GM18505 (cell line): ENCODE measurements around the gene B4GALT5.
A peak's percentile ranks its signal among the peaks of the same experiment; 100 is the strongest.
"Not testable (repeated sequence)": the region's sequence is repeated elsewhere in the genome, so short reads cannot be mapped to it uniquely, and the experiment has no call there.

Experiments used
- ATAC-seq: cut with Tn5 transposase; IDR thresholded peaks from one replicate; pipeline ENCODE4 v1.9.1; 2021; ENCODE audit not compliant: unreplicated experiment
- POLR2A ChIP-seq: IDR thresholded peaks from 4 replicates; pipeline ENCODE4 v1.6.1; 2011; ENCODE audit warnings: borderline replicate concordance; ENCODE audit not compliant: insufficient read depth, insufficient read length; ENCODE audit errors: extremely low read depth

The B4GALT5 gene

GRCh38 chr20:49641683-49642656, 71.7 kb downstream of the B4GALT5 start:
- no peak for ATAC-seq
- TF ChIP-seq POLR2A: no peak

DNA sequence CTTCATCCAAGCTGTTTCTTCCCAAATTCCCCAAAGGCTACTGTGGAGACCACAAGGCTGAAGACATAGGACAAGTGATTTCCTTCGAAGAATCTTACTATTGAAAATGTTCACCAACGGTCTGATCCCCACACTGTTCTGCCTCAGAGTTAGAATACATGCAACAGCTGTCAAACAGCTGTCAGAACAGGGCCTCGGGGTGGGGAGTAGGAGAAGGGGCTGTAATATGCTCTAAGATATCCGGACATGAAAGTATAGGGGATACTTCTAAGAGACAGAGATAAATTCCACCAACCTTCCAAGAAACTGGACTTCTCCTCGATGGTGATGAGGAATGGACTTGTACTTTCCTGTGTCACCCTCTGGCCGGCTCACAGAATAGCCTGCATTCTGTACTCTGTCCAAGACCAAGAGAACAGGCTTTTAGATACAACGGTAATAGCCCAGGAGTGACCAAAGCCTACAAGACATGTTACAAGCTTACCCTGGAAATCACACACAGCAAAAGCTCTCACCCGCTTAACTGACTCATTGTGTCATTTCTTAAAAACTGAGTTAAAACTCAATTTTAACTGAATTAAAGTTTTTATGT, 76.5 kb downstream of the B4GALT5 start:
- no peak for TF ChIP-seq POLR2A
- ATAC-seq: no peak

DNA sequence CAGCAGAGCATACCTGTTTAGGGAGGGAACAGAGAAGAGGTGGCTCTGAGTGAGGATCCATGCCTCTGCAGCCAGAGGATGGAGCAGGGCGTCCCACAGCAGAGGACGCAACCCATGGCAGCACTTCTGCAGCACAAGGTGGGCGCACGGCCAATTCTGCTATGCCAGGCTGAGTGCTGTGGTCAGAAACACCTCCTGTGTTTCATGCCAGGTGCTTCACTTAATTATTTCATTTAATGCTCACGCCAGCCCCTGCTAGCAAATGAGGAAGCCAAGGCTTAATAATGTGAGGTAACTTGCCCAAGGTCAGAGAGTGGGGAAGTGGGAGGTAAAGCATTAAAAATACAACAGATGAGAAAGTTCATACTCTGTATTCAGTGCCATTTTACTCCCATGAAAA, 77.2 kb downstream of the B4GALT5 start:
- no peak for TF ChIP-seq POLR2A
- ATAC-seq: no peak

DNA sequence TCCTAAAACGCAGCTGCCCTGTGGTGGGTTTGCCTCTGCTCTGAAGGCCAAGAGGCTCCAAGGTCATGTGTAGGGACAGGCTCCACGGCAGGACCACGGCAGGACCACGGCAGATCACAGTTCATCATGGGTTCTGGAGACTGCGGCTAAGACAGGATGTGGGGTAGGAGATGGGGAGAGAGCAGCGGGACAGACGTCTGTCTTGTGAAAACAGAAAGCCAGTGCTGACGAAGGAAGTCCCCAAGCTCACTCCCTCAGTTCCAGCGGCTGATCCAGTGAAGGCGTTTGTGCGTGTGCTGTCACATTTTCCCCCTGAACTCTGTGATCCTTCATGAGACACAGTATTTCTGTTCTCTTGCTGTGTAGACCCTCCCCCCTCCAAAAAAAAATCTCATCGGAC, 77.8 kb downstream of the B4GALT5 start:
- no peak for TF ChIP-seq POLR2A

DNA sequence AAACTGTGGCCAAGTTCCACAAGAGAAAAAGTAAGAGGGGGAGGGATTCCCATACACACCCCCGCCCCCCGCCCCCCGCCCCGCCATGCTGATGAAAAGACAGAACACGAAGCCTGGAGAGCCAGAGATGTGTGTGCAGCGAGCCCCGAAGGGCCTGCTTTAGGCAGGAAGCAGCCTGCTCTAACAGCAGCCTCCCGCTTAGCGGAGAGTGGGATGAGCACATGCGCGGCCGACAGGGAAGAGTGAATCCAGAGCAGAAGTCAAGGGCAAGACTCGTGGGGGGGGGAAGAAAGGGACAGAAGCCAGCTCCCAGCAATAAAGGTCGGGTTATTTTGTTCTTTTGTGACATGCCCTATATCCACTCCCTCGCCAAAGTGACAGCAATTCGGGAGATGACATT, 78.5 kb downstream of the B4GALT5 start:
- TF ChIP-seq POLR2A: no peak
- ATAC-seq: no peak

More for the DNA sequence above, 77.8 kb downstream of the B4GALT5 start:
- no peak for ATAC-seq

DNA sequence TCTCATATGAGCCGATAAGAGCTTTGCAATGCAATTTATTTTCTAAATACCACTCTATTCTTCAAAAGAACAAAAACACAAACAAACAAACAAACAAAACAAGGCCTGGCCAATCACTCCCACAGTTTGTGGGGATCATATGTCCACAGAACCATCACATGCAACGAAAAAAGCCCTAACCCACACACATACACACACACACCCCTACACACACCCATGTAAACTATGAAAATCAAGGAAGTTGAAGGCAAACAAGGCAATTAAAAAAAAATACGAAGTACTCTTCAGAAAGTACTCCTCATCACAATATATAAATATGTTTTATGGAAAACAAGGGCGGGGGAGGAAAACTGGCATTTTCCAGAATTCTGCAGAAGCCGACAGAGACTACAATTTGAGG, 79.6 kb downstream of the B4GALT5 start:
- no peak for ATAC-seq
- TF ChIP-seq POLR2A: no peak

DNA sequence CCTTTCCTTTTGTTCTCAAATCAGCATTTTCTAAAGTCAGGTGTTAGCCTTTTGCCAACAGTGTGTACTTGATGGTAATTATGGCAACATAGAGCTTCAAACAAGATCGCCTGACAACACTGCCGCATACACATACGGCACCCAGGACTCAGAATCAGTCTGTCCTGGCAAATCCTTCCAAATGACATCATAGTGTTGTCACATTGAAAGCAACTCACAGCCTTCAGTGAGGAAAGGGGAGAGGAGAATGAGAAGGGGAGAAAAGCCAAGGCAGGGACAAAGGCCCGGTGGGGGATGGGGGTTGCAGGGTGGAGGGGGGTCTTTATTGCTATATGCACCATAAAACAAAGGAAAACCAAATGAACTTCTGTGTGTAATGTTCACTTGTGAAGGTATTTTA, 80.0 kb downstream of the B4GALT5 start:
- no peak for TF ChIP-seq POLR2A
- ATAC-seq: no peak

DNA sequence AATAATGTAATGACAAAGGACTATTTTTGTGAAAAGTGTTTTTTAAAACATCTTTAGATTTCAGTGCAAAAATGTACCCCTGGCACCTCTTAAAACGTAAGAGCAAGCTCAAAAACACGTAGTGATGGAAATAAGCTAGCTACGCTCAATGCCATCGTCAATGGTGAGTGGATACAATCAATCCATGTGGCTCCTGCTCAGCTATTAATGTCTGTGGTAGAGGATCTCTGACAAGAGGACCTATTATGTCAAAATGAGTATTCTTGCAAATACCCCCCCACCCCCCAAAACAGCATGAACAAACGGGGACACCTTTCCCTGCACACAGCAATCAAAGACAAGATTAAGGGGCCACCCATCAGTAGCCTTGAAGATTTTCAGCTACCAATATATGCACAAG, 80.7 kb downstream of the B4GALT5 start:
- TF ChIP-seq POLR2A: no peak

GRCh38 chr20:49631856-49632418, 81.7 kb downstream of the B4GALT5 start:
- no peak for TF ChIP-seq POLR2A
- ATAC-seq: no peak

More for the DNA sequence above, 80.7 kb downstream of the B4GALT5 start:
- ATAC-seq: no peak

DNA sequence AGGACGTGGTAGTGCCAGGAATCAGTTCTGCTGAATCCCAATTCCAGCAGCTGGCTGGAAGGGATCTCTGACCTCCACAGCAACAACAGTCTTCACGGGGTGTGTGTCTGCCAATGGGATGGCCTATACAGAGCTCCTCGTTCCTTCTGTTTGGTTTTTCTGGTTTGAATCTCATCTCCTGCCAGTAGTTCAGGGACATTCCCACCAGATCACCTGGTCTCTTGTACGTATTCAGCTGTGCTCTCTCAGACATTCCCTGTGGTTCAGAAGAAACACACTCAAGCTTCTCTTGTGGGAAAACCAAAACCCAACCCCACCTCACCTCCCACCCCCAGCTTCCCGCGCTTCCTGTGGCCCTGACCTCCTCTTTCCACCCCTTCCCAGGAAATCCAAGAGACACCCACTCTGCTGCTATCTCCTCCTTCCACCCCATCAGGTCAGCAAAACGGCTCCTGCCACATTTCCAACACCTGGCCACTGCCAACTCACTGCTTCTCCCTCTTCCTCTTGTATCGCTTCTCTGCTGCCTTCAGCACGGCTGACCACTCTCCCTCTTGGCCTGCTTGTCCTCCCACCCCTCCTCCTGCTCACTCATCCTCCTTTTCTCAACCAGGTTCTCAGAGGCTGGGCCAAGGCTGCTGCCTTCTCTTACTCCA, 82.5 kb downstream of the B4GALT5 start:
- no peak for TF ChIP-seq POLR2A
- peak; percentile 34 for ATAC-seq

GRCh38 chr20:49630396-49630951, 83.2 kb downstream of the B4GALT5 start:
- peak; percentile 42 for ATAC-seq
- no peak for TF ChIP-seq POLR2A

DNA sequence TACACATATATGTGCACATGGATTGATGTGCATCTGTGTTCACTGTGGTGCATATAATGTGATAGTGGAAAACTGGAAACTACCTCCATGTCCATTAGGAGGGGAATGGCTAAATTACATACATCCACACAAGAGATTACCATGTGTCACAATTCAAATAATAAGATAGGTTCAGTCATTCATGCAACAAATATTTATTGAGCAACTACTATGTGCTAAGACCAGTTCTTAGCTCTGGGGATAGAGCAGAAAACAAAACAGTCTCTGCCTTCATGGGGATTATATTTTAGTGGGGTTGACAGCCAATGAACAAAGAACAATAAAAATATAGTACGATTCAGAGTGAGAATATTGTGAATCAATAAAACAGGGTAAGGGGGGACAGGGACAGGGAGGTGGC, 84.1 kb downstream of the B4GALT5 start:
- no peak for ATAC-seq
- no peak for TF ChIP-seq POLR2A

- not testable (repeated sequence) for ATAC-seq
Measured at GRCh38 chr20:49628280-49628679, 85.4 kb downstream of the B4GALT5 start.

- no peak for ATAC-seq
- no peak for TF ChIP-seq POLR2A
Measured at GRCh38 chr20:49627329-49627761, 86.3 kb downstream of the B4GALT5 start.

DNA sequence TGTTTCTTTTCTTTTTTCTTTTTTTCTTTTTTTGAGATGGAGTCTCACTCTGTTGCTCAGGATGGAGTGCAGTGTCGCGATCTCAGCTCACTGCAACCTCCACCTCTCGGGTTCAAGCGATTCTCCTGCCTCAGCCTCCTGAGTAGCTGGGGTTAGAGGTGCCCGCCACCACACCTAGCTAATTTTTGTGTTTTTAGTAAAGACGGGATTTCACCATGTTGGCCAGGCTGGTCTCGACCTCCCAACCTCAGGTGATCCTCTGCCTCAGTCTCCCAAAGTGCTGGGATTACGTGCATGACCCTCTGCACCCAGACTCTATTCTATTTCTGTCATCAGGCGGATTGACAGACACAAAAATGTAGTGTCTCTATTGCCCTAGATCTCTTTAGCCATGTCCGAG, 88.7 kb downstream of the B4GALT5 start:
- not testable (repeated sequence) for ATAC-seq
